OCI-LY3 (cell line): ENCODE results near the gene MPND.

Source experiments
- H2AFZ ChIP-seq: fragments of 200-600, 300-600 bp; shearing (Covaris generic); 2 replicates; pipeline ENCODE4 v1.6.0; 2014; ENCODE audit warnings: antibody characterized with exemption, low read depth, low read length
- H3K27ac ChIP-seq: fragments of 200-600, 300-600 bp; sonication (generic); 2 replicates; pipeline ENCODE4 v1.5.1; 2014; ENCODE audit warnings: mild to moderate bottlenecking, low read length, moderate library complexity, mixed read lengths
- H3K27me3 ChIP-seq: fragments of 200-600, 300-600 bp; sonication (generic); 2 replicates; pipeline ENCODE4 v1.6.1; 2014; ENCODE audit warnings: low read depth, low read length, mixed read lengths
- H3K36me3 ChIP-seq: fragments of 200-600, 300-600 bp; sonication (generic); replicated peaks from 2 replicates; pipeline ENCODE3; 2014; ENCODE audit warnings: low read depth, low read length, mixed read lengths
- H3K4me1 ChIP-seq: fragments of 300-600, 200-600 bp; sonication (generic); 2 replicates; pipeline ENCODE4 v1.6.1; 2014; ENCODE audit warnings: low read length, mixed read lengths
- H3K4me2 ChIP-seq: fragments of 200-600, 300-600 bp; sonication (generic); 2 replicates; pipeline ENCODE4 v1.6.1; 2014; ENCODE audit warnings: low read length, mixed read lengths
- H3K4me3 ChIP-seq: fragments of 300-600, 200-600 bp; sonication (generic); 2 replicates; pipeline ENCODE4 v1.5.1; 2014; ENCODE audit warnings: antibody characterized with exemption, mild to moderate bottlenecking, low read length, moderate library complexity
- H3K79me2 ChIP-seq: fragments of 300-600, 200-600 bp; shearing (Covaris generic); 2 replicates; pipeline ENCODE4 v1.6.1; 2014; ENCODE audit warnings: mild to moderate bottlenecking, low read length, mixed read lengths
- H3K9ac ChIP-seq: fragments of 300-600, 200-600 bp; shearing (Covaris generic); 2 replicates; pipeline ENCODE4 v1.6.0; 2014; ENCODE audit warnings: mild to moderate bottlenecking, low read length, moderate library complexity
- H3K9me3 ChIP-seq: fragments of 200-600, 300-600 bp; shearing (Covaris generic); 2 replicates; pipeline ENCODE4 v1.6.1; 2014; ENCODE audit warnings: low read length, mixed read lengths; ENCODE audit not compliant: insufficient read depth
- H4K20me1 ChIP-seq: fragments of 200-600, 300-600 bp; sonication (generic); 2 replicates; pipeline ENCODE4 v1.6.1; 2016; ENCODE audit warnings: low read length, mixed read lengths; ENCODE audit not compliant: insufficient read depth
- EZH2phosphoT487 ChIP-seq: fragments of 200-600 bp; shearing (Covaris generic); IDR thresholded peaks from 2 replicates; pipeline ENCODE4 v1.6.1; 2018; ENCODE audit warnings: antibody characterized with exemption, mixed run types, low read depth
- TF ChIP-seq, protein P1 (sequence below): fragments of 200-600, 300-600 bp; sonication (generic); IDR thresholded peaks from 2 replicates; pipeline ENCODE4 v1.5.1; 2014; ENCODE audit warnings: antibody characterized with exemption, low read length, low read depth

Gene MPND

GRCh38 chr19:4334929-4335570 lies 8.3 kb upstream of the MPND start:
- Histone ChIP-seq H2AFZ (no peak overlapping the region), H3K4me3 (no peak overlapping the region), H3K27me3 (no peaks in the 10 kb centered on the region), H3K9me3 (no peaks in the 10 kb centered on the region), H4K20me1 (no peaks in the 10 kb centered on the region), H3K27ac (no peak overlapping the region), H3K36me3 (no peaks in the 10 kb centered on the region), H3K79me2 (no peaks in the 10 kb centered on the region), H3K4me1 (peaks cover 13% of the 10 kb centered on the region; the same call in 1 of the 2 replicates), H3K4me2 (no peak overlapping the region), H3K9ac (no peak overlapping the region)
- TF ChIP-seq, protein P1, sequence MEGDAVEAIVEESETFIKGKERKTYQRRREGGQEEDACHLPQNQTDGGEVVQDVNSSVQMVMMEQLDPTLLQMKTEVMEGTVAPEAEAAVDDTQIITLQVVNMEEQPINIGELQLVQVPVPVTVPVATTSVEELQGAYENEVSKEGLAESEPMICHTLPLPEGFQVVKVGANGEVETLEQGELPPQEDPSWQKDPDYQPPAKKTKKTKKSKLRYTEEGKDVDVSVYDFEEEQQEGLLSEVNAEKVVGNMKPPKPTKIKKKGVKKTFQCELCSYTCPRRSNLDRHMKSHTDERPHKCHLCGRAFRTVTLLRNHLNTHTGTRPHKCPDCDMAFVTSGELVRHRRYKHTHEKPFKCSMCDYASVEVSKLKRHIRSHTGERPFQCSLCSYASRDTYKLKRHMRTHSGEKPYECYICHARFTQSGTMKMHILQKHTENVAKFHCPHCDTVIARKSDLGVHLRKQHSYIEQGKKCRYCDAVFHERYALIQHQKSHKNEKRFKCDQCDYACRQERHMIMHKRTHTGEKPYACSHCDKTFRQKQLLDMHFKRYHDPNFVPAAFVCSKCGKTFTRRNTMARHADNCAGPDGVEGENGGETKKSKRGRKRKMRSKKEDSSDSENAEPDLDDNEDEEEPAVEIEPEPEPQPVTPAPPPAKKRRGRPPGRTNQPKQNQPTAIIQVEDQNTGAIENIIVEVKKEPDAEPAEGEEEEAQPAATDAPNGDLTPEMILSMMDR = no peak
- TF ChIP-seq EZH2phosphoT487 = no peak

- Histone ChIP-seq H2AFZ (peak overlapping the region; percentile 100), H3K36me3 (no peaks in the 10 kb centered on the region), H3K4me1 (peaks cover 13% of the 10 kb centered on the region; the same call in 1 of the 2 replicates), H3K4me3 (peak overlapping the region; percentile 87), H3K79me2 (no peaks in the 10 kb centered on the region), H3K9ac (peak overlapping the region; percentile 87), H4K20me1 (no peaks in the 10 kb centered on the region), H3K27ac (peak overlapping the region; percentile 50; the same call in 1 of the 2 replicates), H3K27me3 (no peaks in the 10 kb centered on the region), H3K9me3 (no peaks in the 10 kb centered on the region), H3K4me2 (peak overlapping the region; percentile 99)
- TF ChIP-seq EZH2phosphoT487 = no peak
- TF ChIP-seq, protein P1 = no peak
These were observed 5.4 kb upstream of the MPND start for GRCh38 chr19:4337906-4338440.

DNA sequence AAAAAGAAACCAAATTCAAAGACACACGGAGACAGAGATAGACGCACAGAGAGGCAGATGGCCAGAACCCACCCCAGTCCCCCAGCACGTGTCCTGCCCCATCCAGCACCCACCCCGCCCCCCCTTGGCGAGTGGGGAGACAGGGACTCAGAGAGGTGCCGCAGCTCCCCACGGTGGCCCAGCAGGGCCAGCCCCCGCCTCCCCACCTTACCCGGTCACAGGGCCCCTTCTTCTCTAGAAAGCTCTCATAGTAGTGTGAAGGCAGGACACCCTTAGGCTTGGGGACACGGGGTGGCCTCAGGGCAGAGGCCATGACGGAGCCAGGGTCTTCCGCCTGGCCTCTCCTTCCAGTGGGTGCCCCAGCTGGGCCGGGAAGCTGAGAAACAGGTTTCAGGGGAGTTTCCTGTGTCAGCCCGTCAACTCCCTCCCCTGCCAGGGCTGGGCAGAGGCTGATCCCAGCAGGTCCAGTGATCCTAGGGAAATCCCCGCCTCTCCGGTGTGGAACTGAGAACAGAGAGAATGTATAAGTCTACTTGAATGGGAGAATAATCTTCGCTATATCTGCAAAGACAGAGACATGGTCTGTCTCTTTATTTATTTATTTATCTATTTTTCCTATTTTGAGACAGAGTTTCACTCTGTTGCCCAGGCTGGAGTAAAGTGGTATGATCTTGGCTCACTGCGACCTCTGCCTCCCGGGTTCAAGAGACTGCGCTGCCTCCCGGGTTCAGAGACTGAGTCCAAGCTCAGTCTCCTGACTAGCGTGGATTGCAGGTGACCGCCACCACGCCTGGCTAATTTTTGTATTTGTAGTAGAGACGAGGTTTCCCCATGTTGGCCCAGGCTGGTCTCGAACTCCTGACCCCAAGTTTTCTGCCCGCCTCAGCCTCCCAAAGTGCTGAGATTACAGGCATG lies 4.7 kb upstream of the MPND start, which contains the start of gene STAP2:
Gene STAP2 (minus strand): TSS at position 387 of the 915 bp plus-strand sequence. CDS start 74 bp downstream, at position 313.
- Histone ChIP-seq H3K27me3 (no peaks in the 10 kb centered on the region), H3K4me1 (peaks cover 13% of the 10 kb centered on the region; the same call in 1 of the 2 replicates), H3K4me3 (peak within 1 kb of the TSS; percentile 87), H4K20me1 (no peaks in the 10 kb centered on the region), H2AFZ (peak within 1 kb of the TSS; percentile 100), H3K79me2 (no peaks in the 10 kb centered on the region), H3K27ac (peak within 1 kb of the TSS; percentile 50), H3K9me3 (no peaks in the 10 kb centered on the region), H3K36me3 (no peaks in the 10 kb centered on the region), H3K9ac (peak within 1 kb of the TSS; percentile 87), H3K4me2 (peak within 1 kb of the TSS; percentile 99)
- no peak for TF ChIP-seq EZH2phosphoT487
- TF ChIP-seq, protein P1 = no peak

GRCh38 chr19:4342314-4342614 lies 1.1 kb upstream of the MPND start:
- Histone ChIP-seq H3K4me2 (peak overlapping the region; percentile 80), H4K20me1 (no peaks in the 10 kb centered on the region), H3K27ac (peak overlapping the region; percentile 46), H3K79me2 (peaks cover 6% of the 10 kb centered on the region; the same call in 1 of the 2 replicates), H2AFZ (no peak overlapping the region), H3K4me1 (peaks cover 18% of the 10 kb centered on the region), H3K36me3 (no peaks in the 10 kb centered on the region), H3K9me3 (no peaks in the 10 kb centered on the region), H3K27me3 (no peaks in the 10 kb centered on the region), H3K9ac (peak overlapping the region; percentile 84), H3K4me3 (peak overlapping the region; percentile 84)
- TF ChIP-seq, protein P1 = no peak
- no peak for TF ChIP-seq EZH2phosphoT487
